ENCODE data around the gene ZSCAN1.

The ZSCAN1 gene

DNA sequence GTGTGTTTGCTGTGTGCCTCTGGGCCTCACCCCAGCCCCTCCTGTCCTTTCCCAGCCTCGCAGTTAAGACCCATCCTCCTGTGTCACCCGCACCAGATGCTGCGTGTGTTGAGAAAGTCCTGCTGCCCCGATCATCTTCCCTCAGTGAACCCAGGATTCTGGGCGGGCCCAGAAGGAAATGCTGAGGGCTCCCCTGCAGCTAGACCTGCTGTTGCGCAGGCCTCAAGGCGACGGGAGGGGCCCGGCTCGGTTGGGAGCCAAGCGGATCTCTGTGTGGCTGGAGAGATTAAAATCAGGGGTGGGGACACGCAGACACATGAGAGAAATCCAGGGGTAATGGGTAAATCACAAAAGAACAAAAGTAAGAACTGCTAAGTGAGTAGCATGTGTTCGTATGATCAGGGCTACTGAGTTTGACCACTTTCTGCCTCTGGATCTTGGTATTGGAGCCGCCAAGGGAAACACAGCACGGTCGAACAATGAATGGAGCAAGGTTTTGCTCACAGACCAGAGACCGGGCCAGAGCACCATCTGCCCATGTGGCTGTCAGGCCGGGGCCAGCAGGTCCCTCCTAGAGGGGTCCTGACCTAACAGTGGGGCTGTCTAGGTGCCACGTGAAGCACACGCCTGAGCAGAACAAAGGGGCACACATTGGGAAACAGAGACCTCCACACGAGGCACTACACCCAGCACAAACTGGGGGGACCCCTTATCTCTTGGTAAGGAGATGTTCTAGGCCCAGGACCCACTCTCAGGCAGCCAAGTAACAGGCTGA, 7.1 kb downstream of the ZSCAN1 start:
- DNase-seq, result no peak

DNA sequence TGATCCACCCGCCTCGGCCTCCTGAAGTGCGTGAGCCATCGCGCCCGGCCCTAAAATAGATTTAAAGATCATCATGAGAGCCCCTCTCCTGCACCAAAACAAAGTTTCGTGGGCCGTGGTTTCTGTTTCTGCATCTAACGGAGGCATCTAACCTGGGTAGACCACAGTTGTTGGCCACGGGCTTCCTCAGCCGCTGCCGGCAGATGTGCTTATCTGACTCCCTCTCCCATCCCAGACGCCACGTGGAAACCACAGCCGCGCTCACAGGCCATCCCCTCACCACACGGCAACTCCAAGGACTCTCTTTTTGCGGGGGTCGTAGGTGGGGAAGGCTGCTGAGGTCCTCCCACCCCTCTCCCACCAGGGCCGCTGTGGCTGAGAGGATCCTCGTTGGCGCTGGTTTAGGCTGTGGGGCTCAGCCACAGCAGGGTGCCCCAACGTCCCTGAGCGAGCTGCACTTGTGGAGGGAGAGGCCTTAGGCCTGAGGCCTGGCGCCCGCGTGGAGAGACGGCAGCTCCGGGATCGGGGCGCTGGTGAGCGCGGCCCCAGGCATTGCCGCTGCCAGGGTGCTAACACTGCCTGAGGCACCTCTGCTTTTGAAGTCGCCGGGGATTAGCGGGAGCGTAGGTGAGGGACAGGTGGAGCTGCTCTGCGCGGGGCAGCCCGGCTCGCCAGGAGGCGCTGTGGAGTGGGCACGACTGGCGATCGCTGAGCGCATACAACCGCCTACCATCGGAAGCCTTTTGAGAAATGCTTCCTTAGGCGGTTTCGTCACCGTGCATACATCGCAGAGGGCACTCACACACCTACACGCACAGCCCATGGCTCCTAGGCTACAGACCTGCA, 8.9 kb downstream of the ZSCAN1 start:
- no peak for DNase-seq

DNA sequence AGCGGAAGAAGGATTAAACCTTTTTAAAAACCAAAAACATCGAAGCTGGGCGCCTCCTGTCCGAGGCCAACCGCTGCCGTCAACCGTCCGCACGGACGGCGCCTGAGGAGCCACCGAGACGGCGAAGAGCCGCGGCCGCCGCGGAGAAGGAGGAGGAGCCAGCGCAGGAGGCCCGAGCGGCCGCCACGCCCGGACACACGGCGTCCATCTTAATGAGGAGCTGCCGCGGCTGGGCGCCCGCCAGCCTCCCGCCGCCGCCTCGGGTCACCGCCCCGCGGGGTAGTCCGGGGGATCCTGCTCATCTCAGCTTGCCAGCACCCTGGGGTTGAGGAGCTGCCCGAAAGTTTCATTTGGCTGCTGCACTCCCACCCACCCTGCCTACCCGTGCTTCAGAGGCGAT, 10.6 kb downstream of the ZSCAN1 start:
- DNase-seq, result no peak

DNA sequence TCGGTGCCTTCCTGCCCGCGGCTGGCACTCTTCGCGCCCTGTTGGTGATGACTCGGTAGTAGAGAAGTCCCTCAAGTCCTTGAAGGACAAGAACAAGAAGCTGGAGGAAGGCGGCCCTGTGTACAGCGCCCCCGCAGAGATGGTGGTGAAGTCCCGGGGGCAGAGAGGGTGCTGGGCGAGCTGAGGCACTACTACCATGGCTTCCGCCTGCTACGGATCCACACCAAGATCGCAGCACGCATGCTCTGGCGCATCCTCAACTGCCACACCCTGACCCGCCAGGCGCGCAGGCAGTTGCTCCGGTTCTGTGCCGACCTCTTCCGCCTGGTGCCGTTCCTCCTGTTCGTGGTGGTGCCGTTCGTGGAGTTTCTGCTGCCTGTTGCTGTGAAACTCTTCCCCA, 11.1 kb downstream of the ZSCAN1 start:
- no peak for DNase-seq

DNA sequence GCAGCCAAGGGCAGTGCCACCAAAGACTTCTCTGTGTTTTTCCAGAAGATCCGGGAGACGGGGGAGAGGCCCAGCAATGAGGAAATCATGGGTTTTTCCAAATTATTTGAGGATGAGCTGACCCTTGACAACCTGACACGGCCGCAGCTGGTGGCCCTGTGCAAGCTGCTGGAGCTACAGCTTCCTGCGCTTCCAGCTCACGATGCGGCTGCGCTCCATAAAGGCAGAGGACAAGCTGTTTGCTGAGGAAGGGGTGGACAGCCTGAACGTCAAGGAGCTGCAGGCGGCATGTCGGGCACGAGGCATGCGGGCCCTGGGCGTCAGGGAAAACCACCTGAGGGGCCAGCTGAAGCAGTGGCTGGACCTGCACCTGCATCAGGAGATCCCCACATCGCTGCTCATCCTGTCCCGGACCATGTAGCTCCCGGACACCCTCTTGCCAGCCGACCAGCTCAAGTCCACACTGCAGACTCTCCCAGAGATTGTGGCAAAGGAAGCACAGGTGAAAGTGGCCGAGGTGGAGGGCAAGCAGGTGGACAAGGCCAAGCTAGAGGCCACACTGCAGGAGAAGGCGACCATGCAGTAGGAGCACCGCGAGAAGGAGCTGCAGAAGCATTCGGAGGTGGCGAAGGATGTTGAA, 11.7 kb downstream of the ZSCAN1 start:
- no peak for DNase-seq

DNA sequence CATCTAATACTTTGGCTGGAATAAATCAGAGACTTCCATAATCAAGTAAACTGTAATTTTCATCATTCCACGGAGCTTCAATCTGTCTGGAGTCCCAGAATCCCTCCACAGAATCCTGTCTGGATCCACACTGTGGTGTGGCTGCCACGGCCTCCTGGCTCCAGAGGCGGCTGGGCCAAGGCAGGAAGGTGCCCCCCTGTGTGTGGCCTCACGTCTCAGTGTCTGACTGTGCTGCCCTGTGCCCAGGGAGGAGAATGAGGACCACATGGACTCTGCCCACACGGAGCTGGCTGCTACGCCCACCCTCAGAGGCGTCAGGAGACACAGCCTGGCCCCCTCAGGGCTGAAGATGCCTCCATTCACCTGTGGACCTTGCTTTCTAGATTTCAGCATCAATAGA, 13.0 kb downstream of the ZSCAN1 start:
- no peak for DNase-seq

DNA sequence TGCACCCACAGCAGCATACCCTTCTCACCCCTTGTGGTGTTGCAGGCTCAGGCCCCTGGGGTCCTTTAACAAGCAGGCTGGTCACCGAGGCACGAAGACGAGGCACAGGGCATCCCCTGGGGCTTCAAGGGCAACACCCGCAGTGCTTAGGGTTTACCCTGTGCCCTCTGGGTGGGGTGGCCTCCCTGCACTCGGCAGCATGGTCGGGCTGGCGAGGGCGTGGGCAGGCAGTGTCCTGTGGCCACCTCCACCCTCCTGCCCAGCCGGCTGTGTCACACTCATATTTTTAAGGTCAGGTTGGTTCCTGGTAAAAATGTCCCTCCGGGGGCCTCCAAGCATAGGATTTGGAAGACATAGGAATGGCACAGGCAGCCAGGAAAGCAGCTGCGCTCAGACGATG, 13.8 kb downstream of the ZSCAN1 start:
- no peak for DNase-seq

DNA sequence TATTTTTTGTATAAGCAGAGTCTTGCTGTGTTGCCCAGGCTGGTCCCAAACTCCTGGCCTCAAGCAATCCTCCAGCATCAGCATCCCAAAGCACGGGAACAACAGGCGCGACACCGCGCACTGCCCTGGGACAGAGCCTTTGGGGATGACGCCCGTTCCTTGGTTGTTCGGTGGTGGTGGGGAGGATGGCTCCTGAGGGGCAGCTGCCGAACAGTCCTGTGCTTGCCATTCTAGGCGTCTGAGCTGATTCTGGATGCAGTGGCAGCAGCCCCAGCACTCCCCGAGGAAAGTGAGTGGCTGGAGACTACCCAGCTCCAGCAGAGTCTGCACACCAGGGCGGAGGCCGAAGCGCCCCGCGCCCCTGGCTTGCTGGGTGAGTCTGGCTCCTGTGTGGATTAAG, 18.4 kb downstream of the ZSCAN1 start:
- no peak for DNase-seq

DNA sequence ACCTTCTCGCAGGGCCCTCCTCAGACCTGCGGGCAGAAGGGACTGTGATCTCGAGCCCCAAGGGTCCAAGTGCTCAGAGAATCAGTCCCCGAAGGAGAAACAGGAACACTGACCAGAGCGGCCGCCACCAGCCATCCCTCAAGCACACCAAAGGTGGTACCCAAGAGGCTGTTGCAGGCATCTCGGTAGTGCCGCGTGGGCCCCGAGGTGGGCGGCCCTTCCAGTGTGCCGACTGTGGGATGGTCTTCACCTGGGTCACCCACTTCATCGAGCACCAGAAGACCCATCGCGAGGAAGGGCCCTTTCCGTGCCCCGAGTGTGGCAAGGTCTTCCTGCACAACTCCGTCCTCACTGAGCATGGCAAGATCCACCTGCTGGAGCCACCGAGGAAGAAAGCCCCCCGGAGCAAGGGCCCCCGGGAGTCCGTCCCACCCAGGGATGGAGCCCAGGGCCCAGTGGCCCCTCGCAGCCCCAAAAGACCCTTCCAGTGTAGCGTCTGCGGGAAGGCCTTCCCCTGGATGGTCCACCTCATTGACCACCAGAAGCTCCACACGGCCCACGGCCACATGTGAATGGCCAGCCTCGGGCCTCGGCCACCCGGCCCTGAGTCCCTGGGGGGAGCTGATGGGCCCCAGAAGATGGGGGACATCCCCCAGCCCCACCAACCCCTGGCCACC, 19.8 kb downstream of the ZSCAN1 start:
- no peak for DNase-seq

DNA sequence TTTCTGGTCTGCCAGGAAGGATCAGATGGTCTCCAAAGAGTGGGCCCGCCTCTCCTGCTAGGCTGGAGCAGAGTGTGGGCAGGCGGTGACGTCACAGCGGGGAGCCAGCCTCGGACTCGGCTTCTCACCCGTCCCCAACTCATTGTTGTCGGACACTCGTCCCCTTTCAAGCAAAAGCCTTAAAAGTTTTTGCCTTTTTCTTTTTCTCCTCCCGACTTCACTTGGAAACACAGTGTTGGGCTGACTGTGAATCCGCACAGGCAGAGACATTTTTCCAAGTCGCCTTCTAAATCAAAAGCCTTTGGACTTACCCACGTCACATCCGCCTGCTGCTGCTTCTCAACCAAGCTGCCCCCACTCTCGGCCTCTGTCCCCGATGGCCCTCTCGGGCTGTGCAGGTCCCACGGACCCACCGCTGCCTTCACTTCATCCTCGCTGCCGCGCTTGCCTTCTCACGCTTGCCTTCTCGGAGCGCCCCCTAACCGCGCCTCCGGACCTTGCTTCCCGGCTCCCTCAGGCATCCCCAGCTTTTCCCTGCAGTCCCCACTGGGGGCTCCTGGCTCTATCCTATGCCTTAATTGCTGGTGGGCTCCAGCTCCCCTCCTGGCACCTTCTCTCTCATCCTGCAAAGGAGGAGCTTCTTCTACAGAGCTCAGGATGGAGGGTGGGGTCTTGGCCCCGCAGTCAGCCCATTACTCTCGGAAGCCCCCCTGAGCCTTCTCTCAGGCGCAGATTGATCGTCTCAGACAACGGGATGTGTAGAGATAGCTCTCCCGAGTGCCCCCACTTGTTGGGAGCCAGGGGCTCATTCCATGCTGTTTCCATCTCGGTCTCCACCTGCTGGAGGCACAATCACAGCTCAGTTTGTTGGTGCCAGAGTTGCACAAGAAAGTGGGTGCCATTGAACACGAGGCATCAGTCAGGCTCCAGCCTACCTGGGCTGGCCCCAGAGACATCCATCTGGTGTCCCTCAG, 21.4 kb downstream of the ZSCAN1 start:
- DNase-seq, result no peak

DNA sequence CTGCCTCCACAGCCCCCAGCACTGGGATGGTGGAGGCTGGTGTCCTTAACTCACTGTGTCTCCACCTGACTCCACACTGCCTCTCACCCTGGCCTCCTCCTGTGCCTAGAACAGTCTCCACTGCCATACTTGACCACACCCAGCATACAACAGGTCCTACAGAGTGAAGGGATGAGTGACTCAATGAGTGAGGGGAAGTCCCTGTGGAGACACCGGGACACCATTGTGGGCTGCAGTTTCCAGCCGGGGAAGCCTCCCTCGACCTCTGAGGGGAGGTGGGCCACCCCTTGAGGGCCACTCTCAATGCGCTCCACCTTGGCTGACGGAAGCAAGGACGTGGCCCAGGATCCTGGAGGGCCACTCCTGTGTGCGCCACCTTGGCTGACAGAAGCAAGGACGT, 22.4 kb downstream of the ZSCAN1 start:
- no peak for DNase-seq

DNA sequence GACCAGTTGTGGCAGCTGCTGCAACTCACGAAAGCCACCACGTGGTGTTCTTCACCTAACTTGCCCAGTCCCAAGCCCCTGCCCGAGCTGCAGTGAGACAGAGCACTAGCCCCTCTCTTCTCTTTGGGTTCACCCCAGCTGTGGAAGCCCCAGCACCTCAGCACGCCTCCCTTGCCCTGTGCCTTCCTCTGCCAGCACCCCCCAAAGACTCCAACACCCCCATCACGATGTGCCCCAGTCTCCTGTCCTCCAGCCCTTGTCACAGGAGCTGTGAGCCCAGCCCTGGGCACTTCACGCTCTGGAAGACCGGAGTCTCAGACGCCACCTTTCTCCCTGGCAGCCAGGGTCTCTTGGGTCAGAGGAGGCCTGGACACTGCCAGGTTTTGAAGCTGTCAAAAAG, 23.0 kb downstream of the ZSCAN1 start:
- no peak for DNase-seq

DNA sequence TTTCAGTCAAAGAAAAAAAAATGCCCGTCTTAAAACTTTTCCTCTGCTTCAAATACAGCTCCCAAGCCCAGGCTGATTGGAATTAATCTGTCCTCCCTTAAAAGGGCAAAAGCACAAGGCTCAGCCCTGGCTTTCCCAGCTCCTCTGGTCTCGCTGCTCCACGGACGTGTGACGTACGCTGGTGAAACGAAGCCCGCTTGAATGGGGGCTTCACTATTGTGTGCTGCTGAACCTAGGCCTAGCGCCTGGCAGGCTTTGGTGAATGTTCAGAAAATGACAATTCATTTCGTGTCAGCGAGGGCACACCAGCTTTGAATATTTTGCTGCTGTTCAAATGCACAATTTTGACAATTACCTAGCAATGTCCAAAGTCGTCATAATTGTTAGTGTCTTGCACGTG, 24.6 kb downstream of the ZSCAN1 start:
- no peak for DNase-seq

DNA sequence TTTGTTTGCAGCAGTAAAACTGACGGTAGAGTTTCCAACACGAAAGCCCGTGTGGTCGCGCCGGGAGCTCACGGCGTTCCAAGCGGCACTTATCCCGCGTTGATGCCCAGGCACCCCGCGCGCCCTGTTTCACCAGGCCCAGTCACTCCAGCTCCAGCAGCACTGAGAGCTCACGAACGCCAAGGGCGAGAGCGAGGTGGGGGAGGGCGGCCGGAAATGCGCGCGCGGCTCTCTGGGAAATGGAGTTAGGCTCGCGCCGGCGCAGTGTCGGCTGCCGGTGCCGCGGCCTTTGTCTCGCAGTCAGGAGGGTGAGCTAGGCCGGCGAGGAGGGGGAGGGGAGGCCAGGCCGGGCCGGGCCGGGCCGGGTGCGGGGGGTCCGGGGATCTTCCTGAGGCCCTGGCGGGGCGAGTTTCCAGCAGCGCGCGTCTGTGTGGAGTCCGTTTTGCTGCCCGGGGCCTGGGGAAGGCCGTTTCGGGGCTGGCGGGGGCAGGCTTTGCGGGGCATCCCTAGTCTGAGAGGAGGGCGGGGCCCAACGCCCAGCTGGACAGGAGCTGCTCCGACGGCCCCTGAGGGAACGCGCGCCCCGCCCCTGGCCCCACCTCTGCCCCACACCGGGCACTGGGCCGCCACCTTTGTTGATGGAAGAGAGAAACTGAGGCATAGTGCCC, 25.3 kb downstream of the ZSCAN1 start, which contains the start of gene ZNF135:
Gene ZNF135, plus strand, starts transcription at position 280 of the 668 bp plus-strand sequence. CDS start 721 bp downstream, outside the sequence.
- DNase-seq, result peak; percentile 88

DNA sequence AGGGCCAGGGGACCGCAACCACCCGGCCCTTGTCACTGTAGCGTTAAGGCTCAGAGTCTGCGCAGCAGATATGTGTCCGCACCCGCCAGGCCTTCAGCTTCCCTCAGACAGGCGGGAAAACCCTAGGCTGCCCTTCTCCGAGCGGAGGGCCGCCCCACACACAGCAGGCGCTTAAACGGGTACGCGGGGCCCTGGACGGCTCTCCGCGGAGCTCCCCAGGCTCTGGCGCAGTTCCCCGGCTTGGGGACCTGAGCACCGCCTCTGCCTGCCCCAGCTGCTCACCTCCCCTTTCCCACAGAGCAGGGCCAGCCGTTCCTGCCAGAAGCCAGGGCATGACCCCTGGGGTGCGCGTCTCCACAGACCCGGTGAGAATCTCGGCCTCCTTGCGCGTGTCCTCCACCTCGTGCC, 25.9 kb downstream of the ZSCAN1 start:
- DNase-seq, result no peak

DNA sequence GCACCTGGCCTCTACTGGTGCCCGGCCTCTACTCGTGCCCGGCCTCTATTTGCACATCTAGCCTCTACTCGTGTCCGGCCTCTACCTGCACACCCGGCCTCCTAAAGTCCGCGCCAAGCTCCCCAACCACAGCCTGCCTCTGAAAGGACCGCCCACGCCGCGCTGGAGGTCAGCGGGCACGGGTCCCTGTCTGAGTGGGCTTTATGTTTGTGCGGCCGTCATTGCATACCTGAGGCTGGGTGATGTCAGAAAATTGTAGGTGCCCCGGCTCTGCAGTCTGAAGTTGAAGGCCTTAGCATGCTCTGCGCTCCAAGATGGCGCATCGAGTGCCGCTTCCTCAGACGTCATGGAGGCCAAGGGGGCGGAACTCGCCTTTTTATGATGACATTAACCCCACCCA, 26.4 kb downstream of the ZSCAN1 start:
- DNase-seq, result no peak

DNA sequence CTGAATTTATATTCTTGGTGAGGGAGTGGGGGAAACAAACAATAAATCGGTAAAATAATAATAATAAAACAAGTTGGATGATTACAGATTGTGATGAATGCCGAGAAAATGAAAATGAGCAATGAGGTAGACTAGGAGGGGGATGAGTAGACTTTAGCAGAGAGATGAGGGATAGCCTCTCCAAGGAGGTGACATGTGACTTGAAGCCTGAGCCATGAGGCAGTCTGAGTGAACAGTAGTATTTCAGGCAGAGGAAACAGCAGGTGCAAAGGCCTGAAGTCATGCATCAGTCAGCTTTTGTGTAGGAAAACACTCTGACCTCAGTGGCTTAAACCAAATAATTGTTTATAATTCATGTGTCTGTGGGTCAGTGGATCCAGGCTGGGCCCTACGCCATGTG, 29.9 kb downstream of the ZSCAN1 start:
- DNase-seq, result no peak

DNA sequence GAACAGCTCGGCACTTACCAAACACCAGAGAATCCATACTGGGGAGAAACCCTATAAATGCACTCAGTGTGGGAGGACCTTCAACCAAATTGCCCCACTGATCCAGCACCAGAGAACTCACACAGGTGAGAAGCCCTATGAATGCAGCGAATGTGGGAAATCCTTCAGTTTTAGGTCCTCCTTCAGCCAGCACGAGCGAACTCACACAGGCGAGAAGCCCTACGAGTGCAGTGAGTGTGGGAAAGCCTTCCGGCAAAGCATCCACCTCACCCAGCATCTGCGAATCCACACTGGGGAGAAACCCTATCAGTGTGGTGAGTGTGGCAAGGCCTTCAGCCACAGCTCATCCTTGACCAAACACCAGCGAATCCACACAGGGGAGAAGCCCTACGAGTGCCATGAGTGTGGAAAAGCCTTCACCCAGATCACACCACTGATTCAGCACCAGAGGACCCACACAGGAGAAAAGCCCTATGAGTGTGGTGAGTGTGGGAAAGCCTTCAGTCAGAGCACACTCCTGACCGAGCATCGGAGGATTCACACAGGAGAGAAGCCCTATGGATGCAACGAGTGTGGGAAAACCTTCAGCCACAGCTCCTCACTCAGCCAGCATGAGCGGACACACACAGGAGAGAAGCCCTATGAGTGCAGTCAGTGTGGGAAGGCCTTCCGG, 33.6 kb downstream of the ZSCAN1 start:
- no peak for DNase-seq

DNA sequence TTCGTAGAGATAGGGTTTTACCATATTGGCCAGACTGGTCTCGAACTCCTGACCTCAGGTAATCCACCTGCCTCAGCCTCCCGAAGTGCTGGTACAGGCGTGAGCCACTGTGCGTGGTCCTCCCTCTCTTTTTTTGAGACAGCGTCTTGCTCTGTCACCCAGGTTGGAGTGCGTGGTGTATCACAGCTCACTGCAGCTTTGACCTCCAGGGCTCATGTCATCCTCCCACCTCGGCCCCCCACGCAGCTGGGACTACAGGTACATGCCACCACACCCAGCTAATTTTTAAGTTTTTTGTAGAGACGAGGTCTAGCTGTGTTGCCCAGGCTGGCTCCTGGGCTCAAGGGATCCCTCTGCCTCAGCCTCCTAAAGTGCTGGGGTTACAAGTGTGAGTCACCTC, 46.0 kb downstream of the ZSCAN1 start:
- DNase-seq, result no peak

DNA sequence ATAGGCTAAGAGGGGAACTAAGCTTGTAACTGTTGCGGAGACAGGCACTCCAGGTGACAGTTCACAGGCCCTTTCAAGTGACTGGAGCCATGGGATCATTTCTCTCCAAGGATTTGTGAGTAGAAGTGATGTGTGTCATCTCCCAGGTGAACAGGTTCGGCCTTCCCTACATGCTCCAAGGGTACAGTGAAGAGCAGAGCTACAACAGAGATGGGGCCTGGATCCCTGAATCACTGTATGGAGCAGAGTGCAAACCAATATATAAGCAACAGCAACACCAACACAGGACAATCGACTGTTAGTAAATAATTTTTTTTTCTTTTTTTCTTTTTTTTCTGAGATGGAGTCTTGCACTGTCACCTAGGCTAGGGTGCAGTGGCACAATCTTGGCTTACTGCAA, 49.2 kb downstream of the ZSCAN1 start:
- no peak for DNase-seq
